HG03460 (cell line): ENCODE measurements around the gene DONSON.

Source experiments
- ATAC-seq: cut with Tn5 transposase; IDR thresholded peaks from one replicate; pipeline ENCODE4 v1.9.1; 2021; ENCODE audit not compliant: unreplicated experiment

Gene DONSON

GRCh38 chr21:33562389-33562788 lies 26.1 kb downstream of the DONSON start:
- no peak for ATAC-seq

- no peak for ATAC-seq
Measured at GRCh38 chr21:33561373-33561772, 27.1 kb downstream of the DONSON start.

GRCh38 chr21:33560965-33561364 lies 27.5 kb downstream of the DONSON start:
- ATAC-seq = no peak

GRCh38 chr21:33559813-33560212 lies 28.7 kb downstream of the DONSON start:
- no peak for ATAC-seq

GRCh38 chr21:33558777-33559421 lies 29.6 kb downstream of the DONSON start:
- ATAC-seq = no peak

GRCh38 chr21:33557447-33557846 lies 31.0 kb downstream of the DONSON start:
- no peak for ATAC-seq

- no peak for ATAC-seq
Measured at GRCh38 chr21:33554982-33555344, 33.5 kb downstream of the DONSON start.

GRCh38 chr21:33554236-33554981 lies 34.1 kb downstream of the DONSON start:
- ATAC-seq = no peak

- no peak for ATAC-seq
Measured at GRCh38 chr21:33552999-33553598, 35.4 kb downstream of the DONSON start.

- no peak for ATAC-seq
Measured at GRCh38 chr21:33552093-33552998, 36.1 kb downstream of the DONSON start.

- ATAC-seq = no peak
Measured at GRCh38 chr21:33551664-33552063, 36.8 kb downstream of the DONSON start.

- ATAC-seq = no peak
Measured at GRCh38 chr21:33550772-33551660, 37.5 kb downstream of the DONSON start.

- no peak for ATAC-seq
Measured at GRCh38 chr21:33549848-33550771, 38.4 kb downstream of the DONSON start.

GRCh38 chr21:33546086-33546485 lies 42.4 kb downstream of the DONSON start:
- ATAC-seq = no peak

- ATAC-seq = no peak
Measured at GRCh38 chr21:33544451-33545195, 43.9 kb downstream of the DONSON start.

- peak; percentile 21 for ATAC-seq
Measured at GRCh38 chr21:33543505-33544129, 44.9 kb downstream of the DONSON start.

- ATAC-seq = peak; percentile 88
Measured at GRCh38 chr21:33542640-33543504, 45.6 kb downstream of the DONSON start, which contains the start of gene SON. TSS of gene SON (plus strand) at chr21:33543038. CDS start at chr21:33543093, 55 bp downstream.
